ENCODE measurements around the gene LCTL.
"Not testable (repeated sequence)": the region's sequence is repeated elsewhere in the genome, so short reads cannot be mapped to it uniquely, and the experiment has no call there.

Gene LCTL

DNA sequence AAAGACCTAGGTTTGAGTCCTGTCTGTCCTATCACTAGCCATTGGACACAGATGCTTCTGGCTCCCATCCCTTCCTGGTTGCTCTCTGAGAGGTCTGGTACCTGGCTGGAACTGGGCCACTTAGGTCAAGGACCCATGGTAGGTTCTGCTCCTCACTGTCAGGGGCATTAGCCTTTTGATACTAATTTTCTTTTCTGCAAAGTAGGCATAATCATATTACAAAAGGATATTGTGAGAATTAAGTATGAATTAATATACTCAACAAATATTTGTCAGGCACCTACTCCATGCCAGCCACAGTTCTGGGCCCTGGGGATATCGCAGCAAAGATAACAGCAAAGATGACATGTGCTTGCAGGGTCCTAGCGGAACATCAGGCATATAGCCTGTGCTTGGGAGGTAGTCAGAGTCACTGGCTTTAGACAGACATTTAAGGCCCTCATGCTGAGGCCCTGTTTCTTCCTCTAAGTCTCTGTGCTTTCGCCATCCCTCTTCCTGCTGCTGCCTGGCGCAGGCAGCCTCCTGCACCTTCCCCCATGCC is 25.6 kb upstream of the LCTL start:
- no peak for DNase-seq

DNA sequence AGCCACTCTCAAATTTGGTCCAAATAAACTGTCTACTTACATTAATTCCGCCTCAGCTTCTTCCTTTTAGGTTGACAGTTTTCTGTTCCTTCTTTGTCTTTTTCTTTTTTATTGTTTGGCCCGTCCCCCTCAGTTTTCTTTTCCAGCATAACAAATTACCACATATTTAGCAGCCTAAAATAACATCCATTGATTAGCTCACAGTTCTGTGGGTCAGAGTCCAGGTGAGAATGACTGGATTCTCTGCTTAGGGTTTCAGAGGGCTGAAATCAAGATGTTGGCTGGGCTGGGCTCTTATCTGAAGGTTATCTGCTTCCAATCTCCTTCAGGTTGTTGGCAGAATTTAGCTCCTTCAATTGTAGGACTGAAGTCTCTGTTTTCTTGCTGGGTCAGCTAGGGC is 24.6 kb upstream of the LCTL start:
- no peak for DNase-seq

DNA sequence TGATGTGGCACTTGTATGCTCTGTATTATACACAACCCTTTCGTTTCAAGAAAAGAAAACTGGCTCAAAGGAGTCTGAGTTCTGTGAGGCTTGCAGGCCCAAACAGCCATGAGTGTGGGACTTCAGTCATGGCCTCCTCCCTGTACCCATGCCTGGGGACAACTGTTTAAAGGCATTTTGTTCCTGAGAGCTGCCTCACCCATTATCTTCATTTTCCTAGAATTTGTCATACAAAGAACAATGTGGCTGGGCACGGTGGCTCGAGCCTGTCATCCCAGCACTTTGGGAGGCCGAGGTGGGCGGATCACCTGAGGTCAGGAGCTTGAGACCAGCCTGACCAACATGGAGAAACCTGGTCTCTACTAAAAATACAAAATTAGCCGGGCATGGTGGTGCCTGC is 23.6 kb upstream of the LCTL start:
- not testable (repeated sequence) for DNase-seq

DNA sequence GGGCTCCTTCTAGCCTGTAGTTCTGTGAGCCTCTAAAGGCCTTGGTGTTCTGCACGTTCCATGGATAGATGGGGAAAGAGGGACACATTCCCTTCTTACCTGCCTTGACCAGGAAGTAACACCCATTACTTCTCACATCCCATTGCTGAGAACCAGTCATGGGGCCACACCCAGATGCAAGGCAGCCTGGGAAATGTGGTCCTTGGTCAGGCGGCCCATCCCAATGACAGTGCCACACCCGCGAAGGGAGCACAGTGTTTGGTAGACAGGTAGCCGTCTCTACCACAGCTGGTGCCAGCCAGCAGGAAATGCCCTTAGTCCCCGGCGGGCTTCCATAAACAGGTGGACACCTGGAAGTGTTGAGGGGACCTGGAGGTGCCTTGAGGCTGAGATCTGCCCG is 23.2 kb upstream of the LCTL start:
- DNase-seq: no peak

DNA sequence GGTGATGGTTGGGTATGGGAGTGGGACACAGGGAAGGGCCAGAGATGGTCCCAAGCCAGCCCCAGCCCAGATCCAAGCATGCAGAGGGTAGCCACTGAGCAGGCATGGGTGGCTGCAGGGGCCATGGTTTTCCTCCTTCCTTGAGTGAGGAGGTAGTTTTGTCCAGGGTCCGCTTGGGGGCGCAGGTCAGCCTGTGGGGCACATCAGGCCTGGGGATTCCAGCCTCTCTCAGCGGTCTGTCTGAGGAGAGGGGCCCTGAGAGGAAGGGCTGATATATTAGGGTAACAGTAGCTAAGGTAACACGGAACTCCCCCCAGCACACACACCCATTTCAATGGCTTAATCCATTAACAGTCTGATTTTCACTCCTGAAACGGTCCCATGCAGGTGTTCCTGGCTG is 22.7 kb upstream of the LCTL start:
- no peak for DNase-seq

DNA sequence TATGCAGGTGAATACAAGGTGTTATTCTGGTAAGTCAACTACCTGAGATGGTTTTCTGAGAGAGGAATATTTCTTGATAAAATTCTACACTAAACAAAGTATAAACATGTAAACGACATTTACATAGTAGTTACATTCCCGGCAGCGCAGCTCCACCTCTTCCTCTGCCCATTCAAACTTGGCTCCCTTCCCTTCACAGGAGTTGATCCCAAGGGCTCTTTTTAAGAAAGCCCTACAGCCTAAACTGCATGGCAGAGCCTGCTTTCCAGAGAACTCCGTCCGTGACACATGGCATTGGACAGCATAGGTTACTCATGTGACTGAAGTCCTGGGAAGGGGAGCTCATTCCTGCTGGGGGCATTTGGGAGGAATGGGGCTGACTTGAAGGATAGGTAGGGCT is 22.0 kb upstream of the LCTL start:
- no peak for DNase-seq

DNA sequence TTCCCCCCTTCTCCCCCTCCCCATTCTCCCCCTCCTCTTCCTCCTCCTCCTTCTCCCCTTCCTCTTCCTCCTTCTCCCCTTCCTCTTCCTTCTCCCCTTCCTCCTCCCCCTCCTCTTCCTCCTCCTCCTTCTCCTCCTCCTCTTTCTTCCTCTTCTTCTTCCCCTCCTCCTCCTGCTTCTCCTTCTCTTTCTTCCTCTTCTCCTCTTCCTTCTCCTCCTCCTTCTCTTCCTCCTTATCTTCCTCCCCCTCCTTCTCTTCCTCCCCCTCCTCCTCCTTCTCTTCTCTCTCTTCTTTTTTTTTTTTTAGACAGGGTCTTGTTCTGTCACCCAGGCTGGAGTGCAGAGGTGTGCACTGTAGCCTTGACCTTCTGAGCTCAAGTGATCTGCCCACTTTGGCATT is 21.2 kb upstream of the LCTL start:
- no peak for DNase-seq

DNA sequence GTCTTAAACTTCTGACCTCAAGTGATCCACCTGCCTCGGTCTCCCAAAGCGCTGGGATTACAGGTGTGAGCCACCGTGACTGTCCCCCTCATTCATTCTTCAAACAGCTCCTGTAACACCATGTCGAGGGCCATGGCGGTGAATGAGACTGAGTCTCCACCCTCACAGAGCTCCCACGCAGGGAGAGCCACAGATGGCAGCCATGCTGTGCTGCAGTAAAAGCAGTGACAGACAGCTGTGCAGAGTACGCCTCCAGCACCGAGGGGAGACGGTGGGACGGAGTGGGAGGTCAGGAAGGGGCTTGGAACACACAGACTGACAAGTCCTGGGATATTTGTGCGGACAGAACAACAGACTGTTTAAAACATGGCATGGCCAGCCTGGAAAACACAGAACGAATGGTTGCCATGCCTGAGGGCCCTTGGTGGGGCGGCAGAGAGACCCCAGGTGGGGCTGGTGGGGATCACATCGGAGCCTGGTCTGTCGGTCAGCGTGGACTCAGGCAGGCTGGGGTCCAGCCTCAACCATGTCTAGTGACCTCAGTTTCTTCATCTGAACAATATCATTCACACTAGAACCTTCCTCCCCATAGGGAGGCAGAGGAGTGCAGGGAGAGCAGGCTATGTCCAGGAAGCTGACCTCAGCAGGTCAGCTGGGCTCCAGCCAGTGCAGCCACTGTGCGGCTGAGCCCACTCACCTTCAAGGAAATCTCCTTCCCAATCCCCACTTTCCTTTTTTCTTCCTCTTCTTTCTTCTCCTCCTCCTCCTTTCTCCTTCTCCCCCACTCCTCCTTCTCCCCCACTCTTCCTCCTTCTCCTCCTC is 20.6 kb upstream of the LCTL start:
- no peak for DNase-seq

DNA sequence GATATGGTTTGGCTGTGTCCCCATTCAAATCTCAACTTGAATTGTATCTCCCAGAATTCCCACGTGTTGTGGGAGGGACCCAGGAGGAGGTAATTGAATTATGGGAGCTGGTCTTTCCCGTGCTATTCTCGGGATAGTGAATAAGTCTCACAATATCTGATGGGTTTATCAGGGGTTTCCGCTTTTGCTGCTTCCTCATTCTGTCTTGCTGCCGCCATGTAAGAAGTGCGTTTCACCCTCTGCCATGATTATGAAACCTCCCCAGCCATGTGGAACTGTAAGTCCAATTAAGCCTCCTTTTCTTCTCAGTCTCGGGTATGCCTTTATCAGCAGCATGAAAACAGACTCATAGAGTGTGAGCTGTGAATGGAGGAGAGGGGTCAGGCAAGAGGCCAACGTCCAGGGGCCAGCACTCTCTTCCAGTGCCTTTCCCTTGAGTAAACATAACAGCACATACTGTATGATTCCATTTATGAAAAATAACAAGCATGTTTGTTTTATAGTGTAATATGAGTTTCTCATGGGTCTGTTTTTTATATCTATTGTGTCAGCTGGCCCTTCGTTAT is 16.3 kb upstream of the LCTL start:
- no peak for DNase-seq

DNA sequence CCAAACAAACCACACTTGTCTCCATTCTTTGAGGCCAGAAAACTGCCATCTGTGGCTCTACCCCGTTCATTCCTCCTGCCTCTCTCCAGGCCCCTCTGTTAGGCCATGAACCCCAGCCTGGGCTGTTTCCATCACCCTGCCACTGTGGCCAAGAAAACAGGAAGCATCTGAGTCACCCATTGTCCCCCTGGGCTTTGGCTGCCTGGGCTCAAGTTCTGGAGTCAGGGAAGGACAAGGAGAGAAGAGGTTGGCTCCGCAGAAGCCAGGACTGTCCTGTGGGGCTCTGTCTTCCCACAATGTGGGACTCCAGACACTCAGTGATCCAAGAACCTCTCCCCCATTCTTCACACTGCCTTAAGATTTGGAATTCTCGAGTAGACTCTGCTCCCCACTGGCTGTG is 14.8 kb upstream of the LCTL start:
- no peak for DNase-seq

DNA sequence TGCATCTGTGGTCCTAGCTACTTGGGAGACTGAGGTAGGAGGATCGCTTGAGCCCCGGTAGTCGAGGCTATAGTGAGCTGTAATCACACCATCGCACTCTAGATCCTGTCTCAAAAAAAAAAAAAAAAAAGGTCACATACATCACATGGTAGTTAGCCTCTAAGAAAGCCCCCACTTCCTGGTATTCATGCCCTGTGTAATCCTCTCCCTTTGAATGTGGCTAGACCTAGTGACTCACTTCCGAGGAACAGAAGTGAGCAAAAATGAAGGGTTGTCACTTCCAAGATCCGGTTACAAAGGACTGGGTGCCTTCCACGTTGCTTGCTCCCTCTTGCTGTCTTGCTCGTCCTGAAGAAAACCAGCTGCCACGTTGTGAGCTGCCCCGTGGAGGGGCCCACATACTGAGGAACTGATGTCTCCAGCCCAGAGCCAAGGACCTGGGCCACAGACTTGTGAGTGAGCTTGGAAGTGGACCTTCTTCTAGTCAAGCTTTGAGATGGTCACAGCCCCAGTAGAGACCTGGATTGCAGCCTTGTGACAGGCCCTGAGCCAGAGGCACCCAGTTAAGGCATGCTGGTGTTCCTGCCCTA is 12.6 kb upstream of the LCTL start:
- DNase-seq: no peak

DNA sequence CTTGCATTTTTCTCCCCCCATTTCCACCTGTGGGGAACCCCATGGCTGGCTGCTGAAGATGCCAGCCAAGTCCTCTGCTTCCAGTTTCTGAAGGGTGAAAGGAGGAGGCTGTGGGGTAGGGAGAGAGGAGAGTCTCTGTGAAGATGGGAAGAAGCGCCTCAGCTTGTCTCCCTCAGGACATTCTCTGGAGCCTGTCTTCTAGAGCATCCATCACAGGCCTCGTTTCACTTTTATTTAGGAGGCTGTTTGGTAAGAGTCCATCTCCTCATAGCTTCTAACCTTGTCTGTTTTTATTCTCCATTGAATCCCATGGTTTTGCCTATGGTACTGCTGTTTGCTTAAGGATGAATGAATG is 8.8 kb upstream of the LCTL start:
- DNase-seq: no peak

DNA sequence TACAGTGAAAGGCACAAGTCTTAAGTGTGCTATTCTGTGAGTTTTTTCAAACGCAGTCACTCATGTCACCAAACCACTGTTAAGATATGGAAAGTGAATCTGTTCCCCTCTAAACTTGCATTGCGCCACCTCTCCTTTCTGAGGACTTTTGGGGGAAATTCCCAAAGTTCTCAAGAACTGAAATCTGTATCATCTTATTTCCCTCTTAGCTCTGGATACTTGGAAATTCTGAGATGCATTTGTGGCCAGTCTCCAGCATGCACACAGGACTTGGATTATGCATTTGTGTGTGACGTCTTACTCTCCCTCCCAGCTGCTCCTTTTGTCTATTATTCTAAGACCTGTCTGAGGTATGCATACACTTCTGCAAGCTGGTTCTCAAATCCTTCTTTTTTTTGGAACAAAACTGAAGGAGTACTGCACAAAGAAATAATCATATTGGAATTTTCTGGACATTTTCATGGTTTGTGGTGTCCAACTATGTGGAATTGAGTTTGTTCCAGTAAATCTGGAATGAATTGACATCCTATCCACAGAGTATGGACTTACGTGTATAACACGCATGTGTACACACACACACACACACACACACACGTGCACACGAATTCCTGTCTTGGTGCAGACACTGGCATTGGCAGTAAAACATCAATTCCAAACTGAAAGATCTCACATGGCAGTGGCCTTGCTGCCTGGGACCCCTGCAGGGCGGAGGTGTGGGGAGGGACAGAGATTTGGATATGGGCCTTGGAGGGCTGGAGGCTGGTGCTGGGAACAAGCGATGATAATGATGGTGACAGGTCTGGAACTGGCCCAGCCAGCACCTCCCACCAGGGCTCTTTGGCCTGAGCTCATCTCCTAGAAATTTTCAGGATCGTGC is 8.2 kb upstream of the LCTL start:
- no peak for DNase-seq

DNA sequence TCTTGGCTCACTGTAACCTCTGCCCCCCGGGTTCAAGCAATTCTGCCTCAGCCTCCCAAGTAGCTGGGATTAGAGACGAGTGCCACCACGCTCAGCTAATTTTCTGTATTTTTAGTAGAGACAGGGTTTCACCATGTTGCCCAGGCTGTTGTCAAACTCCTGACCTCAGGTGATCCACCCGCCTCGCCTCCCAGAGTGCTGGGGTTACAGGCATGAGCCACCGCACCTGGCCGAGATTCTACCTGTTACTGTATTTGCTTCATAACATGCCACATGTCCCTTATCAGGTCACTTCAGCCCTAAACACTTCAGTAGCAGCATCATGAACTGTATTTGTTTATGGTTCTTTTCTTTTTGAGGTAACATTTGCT is 7.5 kb upstream of the LCTL start:
- DNase-seq: no peak

DNA sequence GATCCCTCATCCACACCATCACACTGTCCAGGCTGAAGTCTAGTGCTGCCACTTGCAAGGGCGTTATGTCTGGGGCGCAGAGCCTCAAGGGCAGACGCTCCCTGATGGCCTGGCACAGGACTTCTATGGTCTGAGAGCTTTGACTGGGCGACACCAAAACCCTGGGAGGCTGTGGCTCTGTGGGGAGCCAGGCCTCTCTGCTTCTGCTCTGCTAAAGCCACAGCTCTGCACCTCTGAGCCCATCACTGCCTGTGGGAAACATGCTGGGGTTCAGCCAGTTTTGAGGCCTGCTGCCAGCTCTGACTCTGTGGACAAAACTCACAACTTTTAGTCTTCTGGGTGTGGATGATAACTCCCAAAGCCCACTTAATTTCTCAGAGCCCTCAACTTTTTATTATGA is 6.3 kb upstream of the LCTL start:
- DNase-seq: no peak

DNA sequence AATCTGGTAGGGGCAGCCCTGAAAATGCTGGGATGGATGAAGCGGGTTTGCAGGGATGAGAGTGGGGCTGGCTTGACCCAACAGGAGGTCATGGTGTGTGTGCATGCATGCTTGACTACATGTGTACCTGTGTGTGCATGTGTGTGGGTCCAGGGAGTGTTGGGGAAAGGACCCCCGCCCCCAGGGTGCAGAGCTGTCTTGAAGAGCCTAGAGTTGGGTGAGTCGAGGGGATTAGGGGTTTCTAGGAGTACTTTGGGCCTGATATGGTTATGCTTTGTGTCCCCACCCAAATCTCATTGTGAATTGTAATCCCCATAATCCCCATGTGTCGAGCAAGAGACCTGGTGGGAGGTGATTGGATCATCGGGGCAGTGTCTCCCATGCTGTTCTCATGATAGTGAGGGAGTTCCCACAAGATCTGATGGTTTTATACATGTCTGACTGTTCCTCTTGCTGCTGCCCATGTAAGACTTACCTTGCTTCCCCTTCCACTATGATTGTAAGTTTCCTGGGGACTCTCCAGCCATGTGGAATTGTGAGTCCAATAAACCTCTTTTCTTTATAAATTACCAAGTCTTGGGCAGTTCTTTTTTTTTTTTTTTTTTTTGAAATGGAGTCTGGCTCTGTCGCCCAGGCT is 5.2 kb upstream of the LCTL start:
- no peak for DNase-seq

DNA sequence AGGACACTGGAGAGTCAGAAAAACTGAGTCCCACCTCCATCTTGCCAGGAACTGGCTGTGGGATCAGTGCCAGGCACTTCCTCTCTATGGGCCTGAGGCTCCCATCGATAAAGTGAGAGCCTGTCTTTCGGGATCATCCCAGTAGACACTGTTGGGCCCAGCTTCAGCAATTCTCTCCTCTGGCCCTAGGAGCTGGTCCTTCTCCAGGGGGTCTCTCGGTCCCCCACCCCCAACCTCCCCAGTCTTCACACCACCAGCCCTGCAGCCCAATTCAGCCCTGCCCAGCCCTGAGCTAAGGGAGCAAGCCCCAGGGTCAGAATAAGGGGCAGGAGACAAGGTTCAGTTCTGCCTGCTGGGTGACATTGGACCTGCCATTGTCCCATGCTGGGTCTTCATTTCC is 4.5 kb upstream of the LCTL start:
- DNase-seq: no peak

DNA sequence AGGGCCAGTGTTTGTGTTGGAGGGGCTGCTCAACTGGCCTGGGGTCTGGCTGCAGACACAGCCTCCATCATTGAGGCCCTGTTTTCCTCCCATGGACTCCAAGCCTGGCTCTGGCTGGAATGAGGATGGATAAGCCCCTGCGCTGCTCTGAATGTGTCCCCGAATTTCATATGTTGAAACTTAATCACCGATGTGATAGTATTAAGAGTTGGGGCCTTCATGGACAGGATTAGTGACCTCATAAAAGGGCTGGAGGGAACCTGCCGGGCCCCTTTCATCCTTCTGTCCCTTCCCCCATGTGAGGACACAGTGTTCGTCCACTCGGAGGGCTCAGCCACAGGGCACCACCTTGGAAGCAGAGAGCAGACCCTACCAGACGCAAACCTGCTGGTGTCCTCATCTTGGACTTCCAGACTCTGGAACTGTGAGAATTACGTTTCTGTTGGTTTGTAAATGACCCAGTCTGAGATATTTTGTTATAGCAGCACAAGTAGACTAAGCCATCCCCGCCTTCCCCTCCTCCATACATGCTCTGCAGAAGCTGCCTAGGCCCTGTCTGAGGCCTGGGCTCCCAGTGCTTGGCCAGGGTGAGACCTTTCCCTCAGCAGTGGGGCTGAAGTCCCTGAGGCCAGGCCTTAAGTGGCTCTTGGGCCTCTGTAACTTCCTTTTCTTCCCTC is 3.8 kb upstream of the LCTL start:
- DNase-seq: no peak

DNA sequence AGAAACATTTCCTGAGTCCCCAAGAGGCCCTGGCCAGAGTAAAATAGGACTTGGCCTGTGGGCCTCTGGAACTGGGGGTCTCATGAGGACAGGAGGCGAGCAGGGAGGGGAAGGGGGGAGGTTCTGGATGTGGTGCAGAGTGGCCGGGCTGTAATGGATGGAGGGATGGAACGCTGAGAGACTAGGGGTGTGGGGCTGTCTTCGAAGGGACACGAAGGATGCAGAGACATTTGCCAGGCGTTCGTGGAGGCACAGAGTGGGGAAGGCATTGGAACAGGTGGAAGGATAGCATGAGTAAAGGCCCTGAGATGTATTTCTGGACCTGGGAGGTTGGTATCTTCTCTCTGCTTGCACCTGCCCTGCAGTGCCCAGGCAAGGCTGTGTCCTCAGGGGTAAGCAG is 2.1 kb upstream of the LCTL start:
- DNase-seq: no peak

DNA sequence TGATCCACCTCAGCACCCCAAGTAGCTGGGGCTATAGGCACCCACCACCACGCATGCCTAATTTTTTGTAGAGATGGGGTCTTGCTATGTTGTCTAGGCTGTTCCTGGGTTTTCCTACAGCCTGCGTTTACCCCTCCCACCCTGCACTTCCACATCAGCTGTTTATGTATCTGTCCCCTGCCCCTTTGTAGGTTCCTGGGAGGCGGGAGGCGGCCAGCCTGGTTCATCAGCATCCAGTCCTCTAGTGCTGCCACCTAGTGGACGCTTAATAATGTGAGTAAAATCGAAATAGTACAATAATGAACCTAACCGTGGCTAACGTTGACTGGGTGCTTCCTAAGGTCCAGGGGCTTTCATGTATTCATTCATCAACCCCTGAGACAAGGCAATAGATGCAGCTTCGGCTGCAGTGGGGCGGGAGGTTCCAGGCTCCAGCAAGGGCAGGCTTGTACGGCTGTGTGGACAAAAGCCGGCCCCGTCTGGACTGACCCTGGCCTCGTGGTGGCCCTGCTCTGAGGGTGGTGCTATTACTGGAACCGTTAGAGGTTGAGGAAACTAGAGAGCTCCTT is 1.2 kb upstream of the LCTL start:
- peak; percentile 75 to 83 for DNase-seq

DNA sequence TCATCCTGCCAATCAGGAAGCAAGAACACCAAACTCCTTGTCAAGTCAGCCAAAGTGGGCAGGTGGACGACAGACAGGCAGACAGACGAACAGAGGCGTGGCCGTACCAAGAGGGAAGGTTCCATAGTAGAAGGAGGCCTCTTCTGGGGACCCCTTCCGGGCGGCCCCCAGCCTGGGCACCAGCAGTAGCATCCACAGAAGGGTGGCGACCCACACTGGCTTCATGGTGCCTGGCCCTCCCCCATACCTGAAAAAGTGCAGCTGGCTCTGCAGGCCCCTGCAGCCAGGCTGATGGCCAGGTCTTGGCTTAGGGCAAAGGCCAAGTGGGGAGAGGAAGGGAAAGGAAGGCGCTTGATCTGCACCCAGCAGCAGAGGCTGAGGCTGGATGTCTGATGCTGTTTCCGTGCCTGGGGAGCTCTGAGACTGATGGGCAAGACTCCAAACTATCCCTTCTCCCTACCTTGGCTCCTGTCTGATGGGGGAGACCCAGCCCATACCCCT is 607 bp downstream of the LCTL start:
- DNase-seq: no peak

Measured in NCI-H2081 (cell line).